ENCODE results near the gene MPST.

Gene MPST

GRCh38 chr22:36979016-36979910, 40.3 kb upstream of the MPST start:
- TF ChIP-seq, protein P1, sequence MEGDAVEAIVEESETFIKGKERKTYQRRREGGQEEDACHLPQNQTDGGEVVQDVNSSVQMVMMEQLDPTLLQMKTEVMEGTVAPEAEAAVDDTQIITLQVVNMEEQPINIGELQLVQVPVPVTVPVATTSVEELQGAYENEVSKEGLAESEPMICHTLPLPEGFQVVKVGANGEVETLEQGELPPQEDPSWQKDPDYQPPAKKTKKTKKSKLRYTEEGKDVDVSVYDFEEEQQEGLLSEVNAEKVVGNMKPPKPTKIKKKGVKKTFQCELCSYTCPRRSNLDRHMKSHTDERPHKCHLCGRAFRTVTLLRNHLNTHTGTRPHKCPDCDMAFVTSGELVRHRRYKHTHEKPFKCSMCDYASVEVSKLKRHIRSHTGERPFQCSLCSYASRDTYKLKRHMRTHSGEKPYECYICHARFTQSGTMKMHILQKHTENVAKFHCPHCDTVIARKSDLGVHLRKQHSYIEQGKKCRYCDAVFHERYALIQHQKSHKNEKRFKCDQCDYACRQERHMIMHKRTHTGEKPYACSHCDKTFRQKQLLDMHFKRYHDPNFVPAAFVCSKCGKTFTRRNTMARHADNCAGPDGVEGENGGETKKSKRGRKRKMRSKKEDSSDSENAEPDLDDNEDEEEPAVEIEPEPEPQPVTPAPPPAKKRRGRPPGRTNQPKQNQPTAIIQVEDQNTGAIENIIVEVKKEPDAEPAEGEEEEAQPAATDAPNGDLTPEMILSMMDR (IDR thresholded peaks at IDR 0.05; ENCODE audit: insufficient read depth, low read length, poor library complexity, severe bottlenecking) = no peak
- Histone ChIP-seq H3K36me3 (ENCODE audit: control insufficient read depth, insufficient read depth, low read length) (no peaks in the 10 kb centered on the region), H3K27me3 (replicated peaks; ENCODE audit: control insufficient read depth, insufficient read depth, low read length) (no peaks in the 10 kb centered on the region), H3K4me3 (replicated peaks; ENCODE audit: low read depth, low read length) (no peak overlapping the region)
- no peak for DNase-seq (ENCODE audit: extremely low read depth, insufficient read length)

DNA sequence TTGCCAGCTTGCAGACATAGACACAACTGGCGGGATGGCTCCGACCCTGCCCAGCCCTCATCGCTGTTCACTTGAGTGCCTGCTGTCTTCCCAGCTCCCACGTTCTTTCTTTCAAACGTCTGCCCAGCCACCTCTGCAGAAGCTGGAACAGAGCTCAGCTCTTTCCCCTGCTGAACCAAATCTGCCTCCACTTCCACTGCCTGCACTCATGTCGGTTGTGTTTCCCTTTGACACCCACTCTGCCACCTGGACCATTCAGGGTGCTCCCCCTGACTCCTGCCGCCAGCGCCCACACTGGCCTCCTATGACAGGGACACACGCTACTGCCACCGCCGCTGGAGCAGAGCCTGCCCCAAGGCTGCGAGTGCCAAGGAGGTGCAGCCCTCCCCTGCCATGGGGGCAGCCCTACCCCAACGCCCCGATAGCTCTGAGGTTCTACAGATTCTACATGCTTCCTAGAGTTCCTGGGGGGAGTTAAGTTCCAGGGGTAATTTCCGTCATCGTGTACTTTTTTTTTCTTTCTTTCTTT, 38.2 kb upstream of the MPST start:
- no peak overlapping the region for H3K4me3 ChIP-seq (replicated peaks; ENCODE audit: low read depth, low read length)
- no peaks in the 10 kb centered on the region for H3K27me3 ChIP-seq (replicated peaks; ENCODE audit: control insufficient read depth, insufficient read depth, low read length)
- no peak for DNase-seq (ENCODE audit: extremely low read depth, insufficient read length)
- TF ChIP-seq, protein P1 (IDR thresholded peaks at IDR 0.05; ENCODE audit: insufficient read depth, low read length, poor library complexity, severe bottlenecking) = no peak
- H3K36me3 ChIP-seq (ENCODE audit: control insufficient read depth, insufficient read depth, low read length) = no peaks in the 10 kb centered on the region

GRCh38 chr22:36982136-36982535, 37.4 kb upstream of the MPST start:
- H3K27me3 ChIP-seq (replicated peaks; ENCODE audit: control insufficient read depth, insufficient read depth, low read length) = no peaks in the 10 kb centered on the region
- H3K36me3 ChIP-seq (ENCODE audit: control insufficient read depth, insufficient read depth, low read length) = no peaks in the 10 kb centered on the region
- no peak for DNase-seq (ENCODE audit: extremely low read depth, insufficient read length)
- TF ChIP-seq, protein P1 (IDR thresholded peaks at IDR 0.05; ENCODE audit: insufficient read depth, low read length, poor library complexity, severe bottlenecking) = no peak
- H3K4me3 ChIP-seq (replicated peaks; ENCODE audit: low read depth, low read length) = no peak overlapping the region

GRCh38 chr22:36985211-36985889, 34.2 kb upstream of the MPST start:
- Histone ChIP-seq H3K36me3 (ENCODE audit: control insufficient read depth, insufficient read depth, low read length) (no peaks in the 10 kb centered on the region), H3K27me3 (replicated peaks; ENCODE audit: control insufficient read depth, insufficient read depth, low read length) (no peaks in the 10 kb centered on the region; the same call in 1 of the 2 replicates), H3K4me3 (replicated peaks; ENCODE audit: low read depth, low read length) (no peak overlapping the region)
- DNase-seq (ENCODE audit: extremely low read depth, insufficient read length) = no peak
- TF ChIP-seq, protein P1 (IDR thresholded peaks at IDR 0.05; ENCODE audit: insufficient read depth, low read length, poor library complexity, severe bottlenecking) = no peak

GRCh38 chr22:36986242-36986821, 33.2 kb upstream of the MPST start:
- no peak for DNase-seq (ENCODE audit: extremely low read depth, insufficient read length)
- no peak overlapping the region for H3K4me3 ChIP-seq (replicated peaks; ENCODE audit: low read depth, low read length)
- H3K27me3 ChIP-seq (replicated peaks; ENCODE audit: control insufficient read depth, insufficient read depth, low read length) = peaks cover 5% of the 10 kb centered on the region; the same call in 1 of the 2 replicates
- TF ChIP-seq, protein P1 (IDR thresholded peaks at IDR 0.05; ENCODE audit: insufficient read depth, low read length, poor library complexity, severe bottlenecking) = peak; percentile 76
- H3K36me3 ChIP-seq (ENCODE audit: control insufficient read depth, insufficient read depth, low read length) = no peaks in the 10 kb centered on the region

Data from GM06990 (cell line).